Epithelial cell of proximal tubule (primary cell): ENCODE measurements around the gene DISC1. TPM values are rescaled to one million over a fixed set of nuclear protein-coding genes. Genes with fewer than 3 reads are reported as not detected.
"Not testable (repeated sequence)": the region's sequence is repeated elsewhere in the genome, so short reads cannot be mapped to it uniquely, and the experiment has no call there.

Source experiments
- DNase-seq: peaks from one replicate; pipeline ENCODE4 v3.0.0-alpha.2; 2011; ENCODE audit warnings: low read depth
- H3K4me3 ChIP-seq: 2 replicates; pipeline ENCODE4 v1.5.1; 2011; ENCODE audit warnings: low read depth, mild to moderate bottlenecking, low read length
- total RNA-seq: library from RNA; depleted of rRNA; stranded (reverse); fragments of >200 nt; gene quantifications from 2 replicates; pipeline ENCODE4 v1.2.3, GENCODE V29; 2015
- TF ChIP-seq, protein P1 (sequence below): conservative IDR thresholded peaks from 2 replicates; pipeline ENCODE4 v1.5.1; 2012; ENCODE audit warnings: low read depth, mild to moderate bottlenecking, low read length

Gene DISC1
- total RNA-seq, 1 donor from 2014 or later = 3.1 TPM

DNA sequence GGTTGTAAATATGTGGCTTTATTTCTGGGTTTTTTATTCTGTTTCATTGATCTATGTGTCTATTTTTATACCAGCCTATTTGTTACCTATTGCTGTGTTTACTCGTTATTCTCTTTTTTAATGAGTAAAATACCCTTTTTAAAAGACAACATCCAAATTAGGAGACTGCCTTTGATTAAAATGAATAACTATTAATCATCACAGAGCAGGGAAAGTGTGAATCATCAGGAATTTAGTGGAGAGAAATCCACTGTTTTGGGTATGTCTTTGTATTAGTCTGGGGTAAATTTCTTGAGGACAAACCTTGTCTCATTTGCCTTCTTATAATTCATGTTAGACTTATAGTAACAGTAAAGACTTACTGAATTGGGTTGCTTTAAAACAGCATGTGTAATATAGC, 12.1 kb downstream of the DISC1 start:
- TF ChIP-seq, protein P1, sequence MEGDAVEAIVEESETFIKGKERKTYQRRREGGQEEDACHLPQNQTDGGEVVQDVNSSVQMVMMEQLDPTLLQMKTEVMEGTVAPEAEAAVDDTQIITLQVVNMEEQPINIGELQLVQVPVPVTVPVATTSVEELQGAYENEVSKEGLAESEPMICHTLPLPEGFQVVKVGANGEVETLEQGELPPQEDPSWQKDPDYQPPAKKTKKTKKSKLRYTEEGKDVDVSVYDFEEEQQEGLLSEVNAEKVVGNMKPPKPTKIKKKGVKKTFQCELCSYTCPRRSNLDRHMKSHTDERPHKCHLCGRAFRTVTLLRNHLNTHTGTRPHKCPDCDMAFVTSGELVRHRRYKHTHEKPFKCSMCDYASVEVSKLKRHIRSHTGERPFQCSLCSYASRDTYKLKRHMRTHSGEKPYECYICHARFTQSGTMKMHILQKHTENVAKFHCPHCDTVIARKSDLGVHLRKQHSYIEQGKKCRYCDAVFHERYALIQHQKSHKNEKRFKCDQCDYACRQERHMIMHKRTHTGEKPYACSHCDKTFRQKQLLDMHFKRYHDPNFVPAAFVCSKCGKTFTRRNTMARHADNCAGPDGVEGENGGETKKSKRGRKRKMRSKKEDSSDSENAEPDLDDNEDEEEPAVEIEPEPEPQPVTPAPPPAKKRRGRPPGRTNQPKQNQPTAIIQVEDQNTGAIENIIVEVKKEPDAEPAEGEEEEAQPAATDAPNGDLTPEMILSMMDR = no peak
- no peak for DNase-seq

DNA sequence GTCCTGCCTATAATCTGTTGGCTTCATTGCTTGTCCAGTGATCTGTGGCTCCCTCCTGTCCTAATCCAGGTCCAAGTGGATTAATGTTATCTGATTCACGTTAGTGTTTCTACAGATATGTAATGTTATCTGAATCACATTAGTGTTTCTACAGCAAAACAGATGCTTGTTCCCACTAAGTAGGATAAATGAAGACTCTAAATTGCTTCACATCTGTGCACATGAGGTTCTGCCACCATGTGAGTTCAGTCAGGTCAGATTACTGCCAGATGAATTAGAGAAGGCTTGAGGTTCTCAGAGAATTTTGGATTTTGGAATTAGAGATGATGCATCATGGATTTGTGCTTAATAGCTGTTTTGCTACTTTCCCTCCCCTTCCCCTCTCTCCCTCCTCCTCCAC, 13.2 kb downstream of the DISC1 start:
- no peak for DNase-seq
- no peak overlapping the region for H3K4me3 ChIP-seq
- TF ChIP-seq, protein P1 = no peak

More for the DNA sequence above, 12.1 kb downstream of the DISC1 start:
- no peak overlapping the region for H3K4me3 ChIP-seq

DNA sequence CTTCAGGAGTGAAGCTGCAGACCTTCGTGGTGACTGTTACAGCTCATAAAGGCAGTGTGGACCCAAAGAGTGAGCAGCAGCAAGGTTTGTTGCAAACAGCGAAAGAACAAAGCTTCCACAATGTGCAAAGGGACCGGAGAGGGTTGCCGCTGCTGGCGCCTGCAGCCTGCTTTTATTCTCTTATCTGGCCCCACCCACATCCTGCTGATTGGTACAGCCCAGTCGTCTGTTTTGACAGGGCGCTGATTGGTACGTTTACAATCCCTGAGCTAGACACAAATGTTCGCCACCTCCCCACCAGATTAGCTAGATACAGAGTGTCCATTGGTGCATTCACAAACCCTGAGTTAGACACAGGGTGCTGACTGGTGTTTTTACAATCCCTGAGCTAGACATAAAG, 14.9 kb downstream of the DISC1 start:
- not testable (repeated sequence) for DNase-seq, H3K4me3 ChIP-seq

DNA sequence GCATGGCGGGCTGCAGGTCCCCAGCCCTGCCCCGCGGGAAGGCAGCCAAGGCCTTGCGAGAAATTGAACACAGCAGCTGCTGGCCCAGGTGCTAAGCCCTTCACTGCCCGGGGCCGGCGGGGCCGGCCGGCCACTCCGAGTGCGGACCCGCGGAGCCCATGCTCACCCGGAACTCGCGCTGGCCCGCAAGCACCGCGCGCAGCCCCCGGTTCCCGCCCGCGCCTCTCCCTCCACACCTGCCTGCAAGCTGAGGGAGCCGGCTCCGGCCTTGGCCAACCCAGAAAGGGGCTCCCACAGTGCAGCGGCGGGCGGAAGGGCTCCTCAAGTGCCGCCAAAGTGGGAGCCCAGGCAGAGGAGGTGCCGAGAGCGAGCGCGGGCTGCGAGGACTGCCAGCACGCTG, 15.5 kb downstream of the DISC1 start:
- H3K4me3 ChIP-seq, DNase-seq: not testable (repeated sequence)

DNA sequence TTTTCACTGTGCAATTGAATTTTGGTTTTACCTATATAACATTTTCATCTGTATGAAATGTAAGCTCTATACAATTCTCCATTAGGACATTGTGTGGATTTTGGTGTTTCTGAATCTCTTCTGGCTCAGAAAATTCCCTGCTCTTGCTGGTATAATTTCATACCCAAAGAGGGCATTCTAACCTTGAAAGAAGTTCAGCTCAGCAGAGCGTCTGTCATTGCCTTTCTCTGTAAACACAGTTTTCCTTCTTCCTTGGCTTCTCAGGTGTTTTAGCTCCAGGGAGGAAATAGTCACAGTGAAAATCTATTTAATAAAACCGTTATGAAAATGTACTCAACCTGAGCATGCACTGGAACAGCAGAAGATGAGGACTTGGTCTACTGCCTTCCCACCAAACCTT, 16.0 kb downstream of the DISC1 start:
- TF ChIP-seq, protein P1 = no peak
- no peak for DNase-seq
- H3K4me3 ChIP-seq = no peak overlapping the region

DNA sequence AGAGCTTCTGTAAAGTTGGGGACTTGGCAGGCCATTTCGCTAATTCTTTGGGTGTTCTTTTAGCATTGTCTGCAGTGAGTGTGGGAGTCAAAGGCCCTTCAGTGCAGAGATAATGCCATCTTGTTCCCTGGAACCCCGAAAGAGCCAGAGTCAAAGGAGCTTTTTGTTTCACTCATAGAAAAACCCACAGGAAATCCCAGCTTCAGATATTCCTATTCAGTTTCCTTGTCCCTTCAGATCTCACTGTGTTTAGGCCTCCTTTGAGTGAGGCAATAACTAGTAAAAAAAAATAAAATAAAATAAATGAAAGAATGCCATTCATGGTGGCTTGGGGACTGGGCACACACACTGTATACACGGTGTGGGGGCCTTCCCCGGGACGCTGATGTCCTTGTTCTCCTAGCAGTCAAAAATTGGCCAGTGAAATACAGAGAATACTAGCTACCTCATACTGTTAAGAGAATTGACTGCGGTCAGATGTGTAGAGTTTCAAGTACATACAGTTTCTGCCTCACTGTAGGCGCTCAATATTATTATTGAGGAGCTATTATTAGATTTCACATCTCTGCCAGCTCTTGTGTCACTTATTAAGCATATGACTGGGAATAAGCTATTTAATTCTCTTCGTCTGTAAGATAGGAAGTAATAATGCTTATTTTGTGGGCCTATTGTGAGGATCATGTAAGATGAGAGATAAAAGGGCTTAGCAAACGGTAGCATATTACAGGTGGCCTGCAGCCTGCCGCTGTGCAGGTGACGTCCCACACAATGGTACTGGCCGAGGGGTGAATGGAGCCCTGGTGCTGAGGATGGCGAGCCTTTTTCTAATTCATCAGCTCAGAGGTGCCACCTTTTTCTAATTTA, 16.7 kb downstream of the DISC1 start:
- DNase-seq = no peak
- H3K4me3 ChIP-seq = no peak overlapping the region
- TF ChIP-seq, protein P1 = no peak

DNA sequence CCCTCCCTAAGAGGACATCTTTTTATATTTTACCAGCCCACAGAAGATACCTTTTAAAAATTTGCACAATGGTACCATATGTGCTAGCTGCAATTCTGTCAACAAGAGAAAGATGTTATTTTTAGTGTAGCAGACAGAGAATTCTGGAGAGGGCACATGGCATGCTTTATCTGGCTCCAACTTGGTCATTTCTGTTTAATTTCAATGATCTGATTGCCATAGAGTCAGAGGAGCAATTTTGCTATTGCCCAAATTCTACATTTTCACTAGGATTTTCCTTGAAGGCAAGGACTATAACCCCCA, 17.3 kb downstream of the DISC1 start:
- H3K4me3 ChIP-seq = no peak overlapping the region
- no peak for DNase-seq
- TF ChIP-seq, protein P1 = no peak

DNA sequence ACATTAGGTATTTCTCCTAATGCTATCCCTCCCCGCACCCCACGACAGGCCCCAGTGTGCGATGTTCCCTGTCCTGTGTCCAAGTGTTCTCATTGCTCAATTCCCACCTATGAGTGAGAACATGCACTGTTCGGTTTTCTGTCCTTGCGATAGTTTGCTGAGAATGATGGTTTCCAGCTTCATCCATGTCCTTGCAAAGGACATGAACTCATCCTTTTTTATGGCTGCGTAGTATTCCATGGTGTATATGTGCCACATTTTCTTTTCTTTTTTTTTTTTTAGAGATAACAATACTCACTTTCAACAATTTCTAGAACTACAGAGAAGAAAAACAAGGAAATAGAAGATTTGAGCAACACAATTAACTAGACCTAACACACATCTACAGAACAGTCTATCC, 19.0 kb downstream of the DISC1 start:
- not testable (repeated sequence) for DNase-seq, H3K4me3 ChIP-seq

DNA sequence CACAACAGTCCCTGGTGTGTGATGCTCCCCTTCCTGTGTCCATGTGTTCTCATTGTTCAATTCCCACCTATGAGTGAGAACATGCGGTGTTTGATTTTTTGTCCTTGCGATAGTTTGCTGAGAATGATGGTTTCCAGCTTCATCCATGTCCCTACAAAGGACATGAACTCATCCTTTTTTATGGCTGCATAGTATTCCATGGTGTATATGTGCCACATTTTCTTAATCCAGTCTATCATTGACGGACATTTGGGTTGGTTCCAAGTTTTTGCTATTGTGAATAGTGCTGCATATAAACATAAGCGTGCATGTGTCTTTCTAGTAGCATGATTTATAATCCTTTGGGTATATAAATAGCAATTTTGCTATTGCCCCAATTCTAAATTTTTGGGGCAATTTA, 19.6 kb downstream of the DISC1 start:
- not testable (repeated sequence) for DNase-seq, H3K4me3 ChIP-seq

DNA sequence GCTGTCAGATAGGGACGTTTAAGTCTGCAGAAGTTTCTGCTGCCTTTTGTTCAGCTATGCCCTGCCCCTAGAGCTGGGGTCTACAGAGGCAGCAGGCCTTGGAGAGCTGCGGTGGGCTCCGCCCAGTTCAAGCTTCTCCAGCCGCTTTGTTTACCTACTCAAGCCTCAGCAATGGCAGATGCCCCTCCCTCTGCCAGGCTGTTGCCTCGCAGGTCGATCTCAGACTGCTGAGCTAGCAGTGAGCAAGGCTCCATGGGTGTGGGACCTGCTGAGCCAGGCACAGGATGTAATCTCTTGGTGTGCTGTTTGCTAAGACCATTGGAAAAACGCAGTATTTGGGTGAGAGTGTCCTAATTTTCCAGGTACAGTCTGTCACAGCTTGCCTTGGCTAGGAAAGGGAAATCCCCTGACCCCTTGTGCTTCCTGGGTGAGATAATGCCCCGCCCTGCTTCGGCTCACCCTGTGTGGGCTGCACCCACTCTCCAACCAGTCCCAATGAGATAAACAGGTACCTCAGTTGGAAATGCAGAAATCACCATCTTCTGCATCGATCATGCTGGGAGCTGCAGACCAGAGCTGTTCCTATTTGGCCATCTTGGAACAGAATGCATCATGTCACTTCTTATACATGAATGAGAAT, 25.2 kb downstream of the DISC1 start:
- DNase-seq, H3K4me3 ChIP-seq: not testable (repeated sequence)
